Prostate gland (tissue), 2 donors: ENCODE results near the gene GAP43.

ENCODE experiments used
- POLR2A ChIP-seq: fragments of 450-650 bp; IDR thresholded peaks from one replicate; pipeline ENCODE4 v1.6.1; 2016; ENCODE audit warnings: antibody characterized with exemption, mild to moderate bottlenecking
- TF ChIP-seq, protein P1 (sequence below), 4 experiments: fragments of 200-600 bp in 2 of 4; fragments of 450-650 bp in 2 of 4; sonication (generic) in 2 of 4; IDR thresholded peaks; 1 replicate in 3 of 4; 2 replicates in 1 of 4; pipeline ENCODE4 v1.5.1; 2016 to 2019; ENCODE audit warnings: antibody characterized with exemption in 4 of 4, mild to moderate bottlenecking in 2 of 4, moderate library complexity in 2 of 4

DNA sequence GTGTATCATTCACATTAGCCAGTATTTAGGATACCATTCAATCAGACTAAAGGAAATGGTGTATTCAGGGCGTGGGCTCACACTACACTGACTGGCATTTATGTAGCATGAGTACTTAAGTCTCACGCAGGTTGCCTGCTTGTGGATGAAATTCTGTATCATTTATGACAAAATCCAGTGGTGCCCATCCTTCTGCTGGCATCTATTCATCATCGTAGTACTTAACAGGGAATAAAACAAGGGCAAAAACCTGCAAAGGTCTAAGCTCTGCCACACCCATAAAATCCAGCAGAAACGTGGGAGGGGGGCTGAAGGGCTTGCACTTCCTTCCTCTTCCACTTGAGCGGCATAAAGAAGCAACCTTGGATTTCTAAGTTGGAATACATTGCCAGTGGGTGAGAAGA is 2.7 kb downstream of the GAP43 start:
- TF ChIP-seq, protein P1, sequence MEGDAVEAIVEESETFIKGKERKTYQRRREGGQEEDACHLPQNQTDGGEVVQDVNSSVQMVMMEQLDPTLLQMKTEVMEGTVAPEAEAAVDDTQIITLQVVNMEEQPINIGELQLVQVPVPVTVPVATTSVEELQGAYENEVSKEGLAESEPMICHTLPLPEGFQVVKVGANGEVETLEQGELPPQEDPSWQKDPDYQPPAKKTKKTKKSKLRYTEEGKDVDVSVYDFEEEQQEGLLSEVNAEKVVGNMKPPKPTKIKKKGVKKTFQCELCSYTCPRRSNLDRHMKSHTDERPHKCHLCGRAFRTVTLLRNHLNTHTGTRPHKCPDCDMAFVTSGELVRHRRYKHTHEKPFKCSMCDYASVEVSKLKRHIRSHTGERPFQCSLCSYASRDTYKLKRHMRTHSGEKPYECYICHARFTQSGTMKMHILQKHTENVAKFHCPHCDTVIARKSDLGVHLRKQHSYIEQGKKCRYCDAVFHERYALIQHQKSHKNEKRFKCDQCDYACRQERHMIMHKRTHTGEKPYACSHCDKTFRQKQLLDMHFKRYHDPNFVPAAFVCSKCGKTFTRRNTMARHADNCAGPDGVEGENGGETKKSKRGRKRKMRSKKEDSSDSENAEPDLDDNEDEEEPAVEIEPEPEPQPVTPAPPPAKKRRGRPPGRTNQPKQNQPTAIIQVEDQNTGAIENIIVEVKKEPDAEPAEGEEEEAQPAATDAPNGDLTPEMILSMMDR (IDR thresholded peaks at IDR 0.05), result no peak
- no peak for TF ChIP-seq POLR2A
